K562 (cell line): ENCODE results near the gene LRMDA.

ENCODE experiments used
- AFF4 ChIP-seq: sonication (generic); formaldehyde crosslinking; IDR thresholded peaks from 2 replicates; pipeline ENCODE4 v1.8.0; 2023; ENCODE audit warnings: mild to moderate bottlenecking, missing genetic modification reagents
- MITF ChIP-seq: IDR thresholded peaks from 2 replicates; pipeline ENCODE4 v1.6.1; 2014; ENCODE audit warnings: antibody characterized with exemption
- NFRKB ChIP-seq: fragments of 450-650 bp; IDR thresholded peaks from 2 replicates; pipeline ENCODE4 v1.6.1; 2016; ENCODE audit warnings: low read depth
- NFXL1 ChIP-seq: fragments of 450-650 bp; formaldehyde crosslinking; IDR thresholded peaks from 2 replicates; pipeline ENCODE4 v1.4.0; 2021; ENCODE audit warnings: mild to moderate bottlenecking
- POLR2AphosphoS5 ChIP-seq: IDR thresholded peaks from 2 replicates; pipeline ENCODE4 v1.6.1; 2011; ENCODE audit warnings: mild to moderate bottlenecking, low read depth, low read length, moderate library complexity; ENCODE audit not compliant: control insufficient read depth, insufficient read depth
- SMC3 ChIP-seq: conservative IDR thresholded peaks from 2 replicates; pipeline ENCODE4 v1.6.1; 2011; ENCODE audit warnings: low read depth, low read length, improper control_type of control experiment; ENCODE audit not compliant: insufficient read depth
- TAF1 ChIP-seq: IDR thresholded peaks from 2 replicates; pipeline ENCODE4 v1.6.1; 2011; ENCODE audit warnings: mild to moderate bottlenecking, low read length, moderate library complexity; ENCODE audit not compliant: insufficient read depth, control insufficient read depth, severe bottlenecking; ENCODE audit errors: extremely low read depth
- ZFP91 ChIP-seq: sonication (generic); formaldehyde crosslinking; IDR thresholded peaks from 2 replicates; pipeline ENCODE4 v1.8.0; 2022; ENCODE audit warnings: mild to moderate bottlenecking, missing genetic modification reagents
- ZNF395 ChIP-seq: fragments of 200-800 bp; sonication (Bioruptor generic); IDR thresholded peaks from 2 replicates; pipeline ENCODE4 v1.6.1; 2017; ENCODE audit warnings: missing genetic modification characterization, missing compliant biosample characterization
- ZNF707 ChIP-seq: fragments of 250-450 bp; sonication (Bioruptor Pico); conservative IDR thresholded peaks from 2 replicates; pipeline ENCODE4 v1.8.0; 2022; ENCODE audit warnings: inconsistent platforms, mild to moderate bottlenecking, moderate library complexity

- TF ChIP-seq NFRKB (no peak), NFXL1 (no peak), POLR2AphosphoS5 (no peak), MITF (no peak), ZNF707 (CRISPR knock-in tag) (no peak), ZNF395 (no peak), TAF1 (no peak), ZFP91 (CRISPR knock-in tag) (no peak), AFF4 (CRISPR knock-in tag) (no peak), SMC3 (no peak)
Measured at GRCh38 chr10:76050291-76050625, 618.8 kb downstream of the LRMDA start.
